ENCODE results near the gene TMEM37.
A peak's percentile ranks its signal among the peaks of the same experiment; 100 is the strongest.

Gene TMEM37

DNA sequence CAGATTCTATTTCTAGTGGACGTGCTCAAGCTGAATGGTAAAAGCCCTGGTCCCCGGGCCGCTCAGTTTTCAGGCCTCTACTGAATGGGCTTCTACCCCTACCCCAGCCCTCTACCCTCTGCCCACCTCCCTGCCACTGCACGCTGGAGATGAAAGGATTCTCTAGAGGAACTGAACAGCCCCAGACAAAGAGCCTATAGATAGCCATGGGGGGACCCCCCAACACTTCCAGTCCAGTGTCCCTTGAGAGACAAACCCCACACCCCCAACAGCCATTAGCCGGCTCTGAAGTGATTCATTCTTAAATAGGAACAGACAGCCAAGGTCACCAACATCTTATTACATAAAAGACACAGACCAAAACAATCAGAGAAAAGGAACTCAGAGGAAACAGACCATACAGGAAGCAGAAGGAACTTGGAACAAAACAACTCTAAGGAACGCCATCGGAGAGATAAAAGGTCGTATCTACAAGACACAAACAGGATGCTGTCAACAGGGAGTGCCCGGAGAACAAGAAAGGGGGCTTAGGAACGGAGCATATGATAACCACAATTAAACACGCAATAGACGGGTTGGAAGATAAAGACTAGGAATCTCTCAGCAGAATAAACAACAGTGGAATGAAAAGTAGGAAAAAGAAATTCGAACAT is 23.5 kb downstream of the TMEM37 start:
- DNase-seq (ENCODE audit: low read depth in 2 of 2) = no peak

DNA sequence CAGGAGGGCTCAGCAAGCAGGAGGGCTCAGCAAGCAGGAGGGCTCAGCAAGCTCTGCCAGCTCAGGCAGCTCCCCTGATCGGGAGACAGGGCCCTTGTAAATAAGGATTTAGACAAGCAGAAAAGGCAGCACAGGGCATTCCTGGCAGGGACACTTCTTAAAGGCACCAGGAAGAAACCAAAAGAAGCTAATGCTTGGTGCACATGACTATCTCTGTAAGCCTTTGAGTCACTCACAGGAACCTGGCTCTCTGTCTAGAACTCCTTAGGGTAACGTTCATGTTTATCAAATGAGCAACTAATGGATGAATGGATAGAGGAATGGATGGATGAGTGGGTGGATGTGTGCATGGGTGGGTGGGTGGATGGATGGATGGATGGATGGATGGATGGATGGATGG is 28.4 kb downstream of the TMEM37 start:
- no peak for DNase-seq (ENCODE audit: low read depth in 2 of 2)

DNA sequence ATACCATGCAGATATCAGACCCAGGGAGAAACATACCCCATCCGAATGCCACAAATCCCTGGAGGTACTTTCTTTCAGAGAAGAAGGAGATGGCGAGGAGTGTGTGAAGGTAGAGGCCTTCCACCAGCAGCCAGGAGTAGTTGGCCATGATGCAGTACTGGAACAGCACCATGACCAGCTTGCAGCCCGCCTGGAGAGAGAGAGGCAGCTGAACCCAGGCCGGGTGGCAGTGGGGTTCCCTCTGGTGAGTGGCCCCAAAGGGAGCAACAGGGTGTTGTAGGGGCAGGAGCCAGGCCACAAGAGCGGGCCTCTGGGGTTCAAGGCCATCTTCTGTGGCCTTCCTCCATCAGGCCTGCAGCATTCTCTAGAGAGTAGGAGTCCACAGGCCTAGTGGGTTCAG is 30.2 kb downstream of the TMEM37 start:
- no peak for DNase-seq (ENCODE audit: low read depth in 2 of 2)

- DNase-seq (ENCODE audit: low read depth in 2 of 2) = no peak
These were observed 30.9 kb downstream of the TMEM37 start for GRCh38 chr2:119462574-119462973.

DNA sequence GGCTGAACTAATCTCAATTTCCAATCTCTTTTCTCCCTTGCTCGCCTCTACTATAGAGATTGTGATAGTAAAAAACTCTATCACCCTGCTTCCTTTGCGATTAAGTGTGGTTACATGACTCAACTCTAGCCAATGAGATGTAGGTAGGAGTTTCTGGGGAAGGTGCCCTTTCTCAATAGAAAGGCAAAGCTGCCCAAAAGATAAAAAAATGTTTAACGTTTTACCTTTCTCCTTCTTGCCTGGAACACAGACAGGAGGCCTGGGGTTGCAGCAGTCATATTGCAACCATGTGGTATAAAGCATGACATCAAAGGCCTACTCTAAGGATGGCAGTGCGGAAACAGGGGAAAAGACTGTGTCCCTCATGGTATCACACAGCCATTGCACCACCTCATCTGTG is 31.5 kb downstream of the TMEM37 start:
- DNase-seq (ENCODE audit: low read depth in 2 of 2) = no peak

- no peak for DNase-seq (ENCODE audit: low read depth in 2 of 2)
These were observed 32.3 kb downstream of the TMEM37 start for GRCh38 chr2:119463990-119464389.

- DNase-seq (ENCODE audit: low read depth in 2 of 2) = no peak
These were observed 33.3 kb downstream of the TMEM37 start for GRCh38 chr2:119464981-119465380.

DNA sequence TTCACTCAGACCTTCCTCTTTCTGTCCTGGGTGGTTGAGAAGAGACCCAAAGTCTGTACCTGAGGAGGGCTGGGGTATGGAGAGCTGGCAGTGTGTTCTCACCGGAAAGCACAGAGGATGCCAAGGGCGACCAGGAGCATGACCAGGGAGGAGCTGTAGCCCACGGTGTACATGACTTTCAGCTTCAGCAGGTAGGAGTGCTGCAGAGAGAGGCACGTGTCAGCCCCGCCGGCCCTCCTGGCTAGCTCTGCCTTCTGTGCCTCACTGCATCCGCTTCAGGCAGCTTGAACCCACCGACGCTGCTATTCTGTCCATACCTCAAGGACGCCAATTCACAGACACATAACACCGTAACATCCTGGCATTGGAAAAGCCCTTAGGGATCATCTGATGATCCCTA is 34.0 kb downstream of the TMEM37 start:
- no peak for DNase-seq (ENCODE audit: low read depth in 2 of 2)

DNA sequence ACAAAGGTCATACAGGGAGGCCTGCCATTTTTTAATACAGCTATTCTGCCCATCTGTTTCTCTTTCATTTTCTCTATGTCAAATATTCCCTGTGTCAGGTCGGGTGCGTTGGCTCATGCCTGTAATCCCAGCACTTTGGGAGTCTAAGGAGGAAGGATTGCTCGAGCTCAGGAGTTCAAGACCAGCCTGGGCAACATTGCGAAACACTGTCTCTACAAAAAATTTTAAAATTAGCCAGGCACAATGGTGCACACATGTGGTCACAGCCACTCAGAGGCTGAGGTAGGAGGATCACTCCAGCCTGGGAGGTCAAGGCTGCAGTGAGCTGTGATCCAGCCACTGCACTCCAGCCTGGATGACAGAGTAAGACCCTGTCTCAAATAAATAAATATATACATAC is 34.7 kb downstream of the TMEM37 start:
- no peak for DNase-seq (ENCODE audit: low read depth in 2 of 2)

- no peak for DNase-seq (ENCODE audit: low read depth in 2 of 2)
These were observed 36.7 kb downstream of the TMEM37 start for GRCh38 chr2:119468154-119468955.

DNA sequence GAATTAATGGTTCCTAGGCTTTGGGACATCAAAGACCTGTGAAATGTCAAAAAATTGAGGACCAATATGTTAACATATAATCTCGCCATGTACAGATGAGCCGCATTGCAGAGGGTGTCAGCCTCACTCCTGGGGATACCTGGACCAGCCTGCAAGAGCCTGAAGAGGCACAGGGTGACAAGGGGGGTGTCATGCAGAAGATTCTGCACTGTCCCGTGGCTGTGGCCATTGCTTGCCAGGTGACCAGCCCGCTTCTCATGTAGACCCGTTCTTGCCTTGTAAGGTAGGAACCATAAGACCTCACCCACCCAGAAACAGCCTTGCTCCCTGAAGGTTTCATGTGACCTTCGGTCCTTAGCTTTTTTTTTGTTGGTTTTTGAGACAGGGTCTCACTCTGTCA is 37.5 kb downstream of the TMEM37 start:
- DNase-seq (ENCODE audit: low read depth in 2 of 2) = no peak

DNA sequence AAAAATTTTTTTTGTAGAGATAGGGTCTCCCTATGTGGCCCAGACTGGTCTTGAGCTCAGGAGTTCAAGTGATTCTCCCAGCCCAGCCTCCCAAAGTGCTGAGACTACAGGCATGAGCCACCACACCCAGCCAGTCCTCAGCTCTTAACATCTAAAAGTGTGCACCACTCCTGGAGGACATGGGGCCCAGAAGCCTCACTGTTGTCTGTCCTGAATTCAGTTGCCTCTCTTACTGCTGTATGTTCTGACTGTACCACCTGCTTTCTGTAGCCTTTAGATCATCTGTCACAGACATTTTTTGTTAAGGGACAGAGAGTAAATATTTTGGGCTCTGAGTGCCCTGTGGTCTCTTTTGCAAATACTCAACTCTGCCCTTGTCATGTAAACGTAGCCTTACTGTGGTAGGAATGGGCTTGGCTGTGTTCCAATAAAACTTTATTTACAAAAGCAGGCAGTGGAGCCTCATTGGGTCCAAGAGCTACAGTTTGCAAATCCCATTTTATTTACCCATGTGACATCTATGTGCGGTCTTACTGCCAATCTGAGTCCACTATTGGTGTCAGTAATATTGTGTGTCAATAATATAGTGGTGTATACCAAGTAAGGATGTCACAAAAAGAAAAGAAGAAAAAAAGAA is 38.1 kb downstream of the TMEM37 start:
- DNase-seq (ENCODE audit: low read depth in 2 of 2) = no peak

- no peak for DNase-seq (ENCODE audit: low read depth in 2 of 2)
These were observed 41.1 kb downstream of the TMEM37 start for GRCh38 chr2:119472749-119473148.

DNA sequence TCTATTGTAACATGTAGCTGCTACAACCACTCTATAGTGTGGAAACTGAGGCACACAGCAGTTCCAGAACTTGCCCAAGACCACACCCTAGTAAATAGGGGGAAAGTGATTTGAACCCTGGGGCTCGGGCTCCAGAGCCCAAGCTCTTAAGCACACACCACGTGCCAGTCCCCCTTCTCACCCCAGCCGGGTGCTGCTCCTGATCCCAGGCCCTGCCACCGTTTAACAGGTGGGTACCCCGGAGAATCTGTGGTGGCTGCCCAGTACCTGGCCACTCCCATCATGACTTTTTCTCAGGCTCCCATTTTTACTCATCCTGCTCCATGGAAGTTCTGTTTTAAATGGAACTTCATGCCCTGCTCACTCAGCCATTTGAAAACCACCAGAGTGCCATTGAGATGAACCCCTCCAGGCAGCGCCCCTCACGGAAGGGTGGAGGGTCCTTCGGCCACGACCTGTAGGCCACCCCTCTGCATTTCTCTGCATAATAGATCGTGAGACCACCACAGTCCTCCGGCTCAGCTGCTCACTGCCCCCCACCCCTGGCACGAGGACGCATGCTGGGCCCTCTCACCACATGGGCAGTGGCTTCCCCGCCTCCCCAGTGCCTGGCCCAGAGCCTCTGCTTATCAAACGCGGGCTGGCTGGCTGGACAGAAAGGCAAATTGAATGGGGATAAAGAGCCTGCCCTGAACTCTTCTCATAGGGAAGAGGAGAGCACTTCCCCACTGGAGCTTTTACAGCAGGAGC is 42.1 kb downstream of the TMEM37 start:
- no peak for DNase-seq (ENCODE audit: low read depth in 2 of 2)

- DNase-seq (ENCODE audit: low read depth in 2 of 2) = no peak
These were observed 42.9 kb downstream of the TMEM37 start for GRCh38 chr2:119474371-119475224.

DNA sequence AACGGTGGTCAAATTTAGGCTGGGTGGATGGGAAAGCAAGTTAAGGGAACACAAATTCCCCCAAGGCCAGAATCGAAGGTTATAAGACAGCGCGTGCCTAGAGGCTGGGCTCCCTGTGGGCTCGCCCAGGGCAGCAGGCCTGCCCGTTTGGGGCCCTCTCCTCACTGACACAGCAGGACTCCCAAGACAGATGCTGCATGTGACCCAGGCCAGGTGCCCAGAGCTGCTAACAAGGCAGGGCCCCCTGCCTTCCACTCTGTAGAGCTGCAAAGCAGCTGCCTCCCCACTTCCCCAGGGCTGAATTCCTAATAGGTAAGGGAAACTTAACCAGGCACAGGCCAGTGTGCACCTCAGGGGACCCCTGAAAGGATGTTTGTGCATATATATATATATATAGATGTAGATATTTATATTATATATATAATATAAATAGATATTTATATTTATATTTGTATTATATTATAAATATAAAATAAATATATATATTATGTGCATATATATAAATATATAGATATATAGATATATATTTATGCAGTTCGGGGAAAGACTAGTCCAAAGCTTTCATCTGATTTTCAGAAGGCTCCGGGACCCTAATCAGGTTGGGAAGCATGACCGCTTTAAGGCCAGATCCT is 43.7 kb downstream of the TMEM37 start:
- no peak for DNase-seq (ENCODE audit: low read depth in 2 of 2)

DNA sequence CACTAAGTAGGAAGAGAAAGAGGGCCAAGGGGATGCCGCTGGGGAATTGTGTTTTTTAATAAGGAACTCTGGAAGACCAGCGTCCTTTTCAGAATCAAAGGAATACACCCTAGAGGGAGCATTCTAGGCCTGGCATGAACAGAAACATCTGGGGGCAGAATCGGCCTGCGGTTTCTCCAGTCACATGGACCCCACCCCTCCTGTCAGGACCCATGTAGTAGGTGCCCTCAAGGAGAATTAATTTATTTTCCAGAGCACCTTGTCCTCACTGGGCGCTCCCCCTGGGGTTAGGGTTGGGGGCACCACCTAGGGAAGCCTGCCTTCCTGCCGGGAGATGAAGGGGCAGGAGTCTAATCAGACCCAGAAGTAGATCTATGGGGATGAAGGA is 44.2 kb downstream of the TMEM37 start:
- no peak for DNase-seq (ENCODE audit: low read depth in 2 of 2)

- DNase-seq (ENCODE audit: low read depth in 2 of 2) = peak; percentile 7 to 27
These were observed 44.9 kb downstream of the TMEM37 start for GRCh38 chr2:119476301-119477112.

- no peak for DNase-seq (ENCODE audit: low read depth in 2 of 2)
These were observed 45.5 kb downstream of the TMEM37 start for GRCh38 chr2:119477113-119477505.

Data from stimulated activated CD4-positive, alpha-beta T cell treated with anti-CD3 and anti-CD28 coated beads, Interleukin-1b, Interleukin-23, amount 100 ng/mL, for 4 hours (primary cell).